LNCaP clone FGC (cell line): Measurements from ENCODE around the gene KSR2.

ENCODE experiments used
- DNase-seq: peaks from one replicate; pipeline ENCODE4 v3.0.0-alpha.2; 2011; ENCODE audit warnings: low read depth
- H3K4me3 ChIP-seq: 2 replicates; pipeline ENCODE4 v1.5.1; 2011; ENCODE audit warnings: mild to moderate bottlenecking, low read depth, low read length, control low read depth
- TF ChIP-seq, protein P1 (sequence below): IDR thresholded peaks from 2 replicates; pipeline ENCODE4 v1.5.1; 2012; ENCODE audit warnings: mild to moderate bottlenecking; ENCODE audit not compliant: control insufficient read depth, insufficient read depth; ENCODE audit errors: extremely low read depth

KSR2 gene

DNA sequence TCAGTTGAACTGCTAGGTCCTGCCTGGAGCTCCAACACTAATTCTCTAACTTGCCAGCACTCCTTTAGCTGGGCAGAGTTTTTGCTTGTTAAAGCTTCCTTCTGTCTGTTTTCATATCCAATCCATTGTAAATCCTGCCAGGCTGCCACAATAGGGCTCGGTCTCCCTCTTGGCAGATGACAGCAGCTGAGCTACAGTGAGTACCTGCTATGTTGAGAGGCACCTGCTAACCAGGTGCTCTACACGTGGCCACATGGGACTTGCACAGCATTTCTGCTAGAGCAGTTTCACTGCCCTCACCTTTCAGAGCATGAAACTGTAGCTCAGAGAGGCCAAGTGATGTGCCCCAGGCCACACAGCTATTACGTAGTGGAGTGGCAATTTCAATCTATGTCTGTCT lies 500.8 kb downstream of the KSR2 start:
- TF ChIP-seq, protein P1, sequence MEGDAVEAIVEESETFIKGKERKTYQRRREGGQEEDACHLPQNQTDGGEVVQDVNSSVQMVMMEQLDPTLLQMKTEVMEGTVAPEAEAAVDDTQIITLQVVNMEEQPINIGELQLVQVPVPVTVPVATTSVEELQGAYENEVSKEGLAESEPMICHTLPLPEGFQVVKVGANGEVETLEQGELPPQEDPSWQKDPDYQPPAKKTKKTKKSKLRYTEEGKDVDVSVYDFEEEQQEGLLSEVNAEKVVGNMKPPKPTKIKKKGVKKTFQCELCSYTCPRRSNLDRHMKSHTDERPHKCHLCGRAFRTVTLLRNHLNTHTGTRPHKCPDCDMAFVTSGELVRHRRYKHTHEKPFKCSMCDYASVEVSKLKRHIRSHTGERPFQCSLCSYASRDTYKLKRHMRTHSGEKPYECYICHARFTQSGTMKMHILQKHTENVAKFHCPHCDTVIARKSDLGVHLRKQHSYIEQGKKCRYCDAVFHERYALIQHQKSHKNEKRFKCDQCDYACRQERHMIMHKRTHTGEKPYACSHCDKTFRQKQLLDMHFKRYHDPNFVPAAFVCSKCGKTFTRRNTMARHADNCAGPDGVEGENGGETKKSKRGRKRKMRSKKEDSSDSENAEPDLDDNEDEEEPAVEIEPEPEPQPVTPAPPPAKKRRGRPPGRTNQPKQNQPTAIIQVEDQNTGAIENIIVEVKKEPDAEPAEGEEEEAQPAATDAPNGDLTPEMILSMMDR = no peak
- no peak for DNase-seq
- H3K4me3 ChIP-seq = no peak overlapping the region

- TF ChIP-seq, protein P1 = no peak
- no peak overlapping the region for H3K4me3 ChIP-seq
- DNase-seq = no peak
These were observed 501.2 kb downstream of the KSR2 start for GRCh38 chr12:117467588-117467987.

GRCh38 chr12:117466677-117467362 lies 502.0 kb downstream of the KSR2 start:
- no peak for DNase-seq
- TF ChIP-seq, protein P1 = no peak
- H3K4me3 ChIP-seq = no peak overlapping the region

DNA sequence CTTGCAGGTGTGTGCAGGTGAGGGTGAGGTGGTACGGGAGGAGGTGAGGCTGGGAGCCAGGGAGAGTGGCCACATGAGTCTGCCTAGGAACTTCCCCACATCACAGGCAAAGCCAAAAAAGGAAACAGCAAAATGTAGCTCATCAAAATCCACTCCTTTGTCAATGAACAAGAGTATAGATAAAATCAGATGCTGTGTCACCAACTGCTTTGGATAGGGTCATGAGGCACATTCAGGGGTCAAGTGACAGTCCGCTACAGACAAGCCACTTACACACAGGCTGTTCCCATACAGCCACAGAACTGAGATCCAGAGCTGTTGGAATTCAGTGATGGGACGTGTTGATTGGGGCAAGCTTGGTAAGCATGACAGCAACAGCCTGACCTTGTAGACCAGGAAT lies 507.1 kb downstream of the KSR2 start:
- no peak for DNase-seq
- no peak overlapping the region for H3K4me3 ChIP-seq
- TF ChIP-seq, protein P1 = no peak

DNA sequence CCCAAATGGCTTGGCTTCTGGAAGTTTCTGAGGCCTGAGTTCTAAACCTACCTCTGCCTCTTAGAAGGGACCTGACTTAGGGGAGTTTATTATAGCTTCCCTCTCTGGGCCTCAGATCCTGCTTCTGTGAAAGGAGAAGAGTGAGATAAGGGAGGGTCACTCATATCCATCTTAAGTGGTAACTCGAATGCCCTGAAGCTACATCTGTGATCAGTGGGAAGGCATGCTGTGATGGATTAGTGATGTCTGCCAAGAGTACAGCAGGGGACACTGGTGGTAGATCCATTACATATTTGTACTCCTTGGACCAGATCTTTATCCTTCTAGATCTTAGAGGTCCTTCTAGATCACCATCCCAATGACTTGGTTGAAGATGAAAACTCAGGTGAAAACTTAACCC lies 509.6 kb downstream of the KSR2 start:
- TF ChIP-seq, protein P1 = no peak
- DNase-seq = no peak
- no peak overlapping the region for H3K4me3 ChIP-seq

GRCh38 chr12:117457189-117457588 lies 511.6 kb downstream of the KSR2 start:
- no peak overlapping the region for H3K4me3 ChIP-seq
- DNase-seq = no peak
- TF ChIP-seq, protein P1 = no peak

DNA sequence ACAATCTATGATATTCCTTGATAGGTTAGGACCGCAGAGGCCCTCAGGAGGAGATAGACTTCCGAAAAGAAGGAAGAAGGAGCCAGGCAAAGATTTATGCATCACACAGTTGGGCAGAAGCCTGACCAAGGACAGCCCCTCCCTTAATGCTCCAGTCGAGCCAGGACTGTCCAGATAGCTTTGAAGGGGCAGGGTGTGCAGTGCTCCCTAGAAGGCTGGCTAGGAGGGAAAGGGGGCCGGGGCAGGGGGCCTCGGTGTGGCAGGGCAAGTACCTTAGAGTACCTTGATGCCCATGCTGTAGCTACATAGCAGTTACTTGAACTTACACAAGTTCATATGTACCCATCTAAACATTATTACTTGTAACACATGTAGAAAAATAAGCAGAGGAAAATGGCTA lies 512.7 kb downstream of the KSR2 start:
- H3K4me3 ChIP-seq = no peak overlapping the region
- no peak for DNase-seq
- TF ChIP-seq, protein P1 = no peak
